Activated B cell treated with CpG ODN at 0.5 μM for 24 hours (primary cell): ENCODE results near the gene NIPSNAP2. TPM values are rescaled to one million over a fixed set of nuclear protein-coding genes. Genes with fewer than 3 reads are reported as not detected.
"Not testable (repeated sequence)": the region's sequence is repeated elsewhere in the genome, so short reads cannot be mapped to it uniquely, and the experiment has no call there.

Source experiments
- ATAC-seq: fragments of 200-7000 bp; cut with Tn5 transposase; one replicate; pipeline ENCODE4 v1.10.0; 2021; ENCODE audit warnings: low read depth, mild to moderate bottlenecking, moderate library complexity
- CTCF ChIA-PET: fragments of 350-600 bp; sonication (Branson Sonifier 250); formaldehyde crosslinking; loops from one replicate; lab custom pipeline; 2021; ENCODE audit warnings: antibody characterized with exemption; lab: Charles Lee
- POLR2A ChIA-PET: fragments of 350-600 bp; sonication (Branson Sonifier 250); formaldehyde crosslinking; loops from one replicate; lab custom pipeline; 2021; ENCODE audit warnings: antibody characterized with exemption; lab: Charles Lee
- DNase-seq: peaks from one replicate; pipeline ENCODE4 v3.0.0; 2022
- H3K27ac Mint-ChIP-seq: one replicate; pipeline ENCODE4 v1.8.0; 2020; ENCODE audit warnings: mixed read lengths
- H3K27me3 Mint-ChIP-seq: one replicate; pipeline ENCODE4 v1.8.0; 2021; ENCODE audit warnings: mixed read lengths
- H3K36me3 Mint-ChIP-seq: one replicate; pipeline ENCODE4 v1.8.0; 2021; ENCODE audit warnings: low read depth, mixed read lengths
- H3K4me1 Mint-ChIP-seq: one replicate; pipeline ENCODE4 v1.8.0; 2021; ENCODE audit warnings: mixed read lengths
- H3K4me3 Mint-ChIP-seq: one replicate; pipeline ENCODE4 v1.8.0; 2020; ENCODE audit warnings: mild to moderate bottlenecking, mixed read lengths
- H3K9me3 Mint-ChIP-seq: one replicate; pipeline ENCODE4 v1.8.0; 2020; ENCODE audit warnings: mixed read lengths
- CTCF ChIP-seq: fragments of 200-600 bp; IDR thresholded peaks from one replicate; pipeline ENCODE4 v1.8.0; 2022; ENCODE audit warnings: antibody characterized with exemption, mild to moderate bottlenecking
- intact Hi-C: fragments of 100-400 bp; cut with micrococcal nuclease; formaldehyde crosslinking; loops from one replicate; pipeline ENCODE4 v1.15.1; 2024
- total RNA-seq: library from RNA; stranded (reverse); gene quantifications from 2 replicates; pipeline ENCODE4 v1.2.3, GENCODE V29; 2022

NIPSNAP2 gene
- total RNA-seq, 1 donor from 2014 or later, result 43.8 TPM

DNA sequence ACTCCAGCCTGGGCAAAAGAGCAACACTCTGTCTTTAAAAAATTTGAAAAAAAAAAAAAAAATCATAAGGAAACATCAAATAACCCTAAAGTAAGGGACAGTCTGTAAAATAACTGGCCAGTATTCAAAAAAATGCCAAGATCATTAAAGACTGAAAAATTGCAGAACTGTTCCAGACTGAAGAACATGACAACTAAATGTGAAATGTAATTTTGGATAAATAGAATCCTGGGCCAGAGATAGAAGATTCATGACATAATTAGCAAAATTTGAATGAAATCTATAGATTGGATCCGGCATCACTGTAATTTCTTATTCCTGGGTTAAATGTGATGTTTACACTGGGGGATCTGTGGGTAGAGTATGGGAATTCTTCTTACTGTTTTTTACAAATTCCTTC lies 83.9 kb downstream of the NIPSNAP2 start:
- TF ChIP-seq CTCF, result no peak
- H3K27me3 Mint-ChIP-seq, result no peaks in the 10 kb centered on the region
- ChIA-PET CTCF (no interaction called here), POLR2A (no interaction called here)
- no peaks in the 10 kb centered on the region for H3K9me3 Mint-ChIP-seq
- intact Hi-C loops, result no loop called here
- peaks cover 13% of the 10 kb centered on the region for H3K36me3 Mint-ChIP-seq
- peaks cover 20% of the 10 kb centered on the region for H3K4me1 Mint-ChIP-seq
- H3K4me3 Mint-ChIP-seq, result no peak overlapping the region
- DNase-seq (no peak), ATAC-seq (no peak)
- no peak overlapping the region for H3K27ac Mint-ChIP-seq

- H3K4me1 Mint-ChIP-seq, result peaks cover 24% of the 10 kb centered on the region
- H3K9me3 Mint-ChIP-seq, POLR2A ChIA-PET, H3K27ac Mint-ChIP-seq, CTCF ChIA-PET, DNase-seq, H3K27me3 Mint-ChIP-seq, intact Hi-C loops, H3K4me3 Mint-ChIP-seq, ATAC-seq: not testable (repeated sequence)
- H3K36me3 Mint-ChIP-seq, result peaks cover 18% of the 10 kb centered on the region
Observed at GRCh38 chr7:56048763-56049162, 84.4 kb downstream of the NIPSNAP2 start.

Other genes starting within 250 kb of the NIPSNAP2 start
- gene SEPTIN14, start 101.8 kb upstream of the NIPSNAP2 start, total RNA-seq, result not detected in 2 replicates
- 1.5 and 4.3 TPM in 2 replicates for gene ZNF713, start 77.1 kb upstream of the NIPSNAP2 start, total RNA-seq
- gene MRPS17, start 12.7 kb upstream of the NIPSNAP2 start, total RNA-seq, result 16.9 and 20.6 TPM in 2 replicates
- gene PSPH, start 86.9 kb downstream of the NIPSNAP2 start, total RNA-seq, result 7.9 and 9.0 TPM in 2 replicates
- 149 and 158 TPM in 2 replicates for gene CCT6A, start 87.2 kb downstream of the NIPSNAP2 start, total RNA-seq
- 91.1 and 103 TPM in 2 replicates for gene SUMF2, start 99.7 kb downstream of the NIPSNAP2 start, total RNA-seq
- gene PHKG1, start 128.4 kb downstream of the NIPSNAP2 start, total RNA-seq, result 2.0 and 3.4 TPM in 2 replicates
- 309 and 350 TPM in 2 replicates for gene CHCHD2, start 141.9 kb downstream of the NIPSNAP2 start, total RNA-seq
- not detected in 2 replicates for gene NUPR2, start 151.8 kb downstream of the NIPSNAP2 start, total RNA-seq